RWPE2 (cell line): ENCODE data around the gene NBEAL2.

Experiments
- ATAC-seq: fragments of 200-7000 bp; cut with Tn5 transposase; 3 replicates; pipeline ENCODE4 v1.9.1; 2021; ENCODE audit warnings: low read depth
- DNase-seq: peaks from one replicate; pipeline ENCODE4 v3.0.0-alpha.2; 2020; ENCODE audit warnings: low spot score
- H3K27ac ChIP-seq: fragments of 450-650 bp; 2 replicates; pipeline ENCODE4 v1.5.1; 2017; ENCODE audit warnings: mild to moderate bottlenecking; ENCODE audit not compliant: poor library complexity, severe bottlenecking
- H3K27me3 ChIP-seq: fragments of 250-450 bp; sonication (Bioruptor Pico); 2 replicates; pipeline ENCODE4 v1.5.1; 2021; ENCODE audit warnings: mild to moderate bottlenecking, moderate library complexity; ENCODE audit not compliant: insufficient read depth, poor library complexity, severe bottlenecking
- H3K36me3 ChIP-seq: fragments of 250-450 bp; sonication (Bioruptor Pico); 2 replicates; pipeline ENCODE4 v1.5.1; 2020; ENCODE audit warnings: low read depth, mild to moderate bottlenecking, moderate library complexity
- H3K4me1 ChIP-seq: fragments of 250-450 bp; sonication (Bioruptor Pico); 2 replicates; pipeline ENCODE4 v1.5.1; 2021; ENCODE audit warnings: mild to moderate bottlenecking, moderate library complexity; ENCODE audit not compliant: insufficient read depth, poor library complexity, severe bottlenecking
- H3K4me3 ChIP-seq: fragments of 250-450 bp; sonication (Bioruptor Pico); 2 replicates; pipeline ENCODE4 v1.5.1; 2021; ENCODE audit warnings: mild to moderate bottlenecking, moderate library complexity; ENCODE audit not compliant: severe bottlenecking
- H3K9me3 ChIP-seq: fragments of 250-450 bp; sonication (Bioruptor Pico); 2 replicates; pipeline ENCODE4 v1.5.1; 2021; ENCODE audit warnings: mild to moderate bottlenecking, moderate library complexity; ENCODE audit not compliant: severe bottlenecking
- TF ChIP-seq, protein P1 (sequence below): fragments of 450-650 bp; IDR thresholded peaks from one replicate; pipeline ENCODE4 v1.5.1; 2017; ENCODE audit warnings: mild to moderate bottlenecking, moderate library complexity; ENCODE audit not compliant: poor library complexity, severe bottlenecking

Gene NBEAL2

DNA sequence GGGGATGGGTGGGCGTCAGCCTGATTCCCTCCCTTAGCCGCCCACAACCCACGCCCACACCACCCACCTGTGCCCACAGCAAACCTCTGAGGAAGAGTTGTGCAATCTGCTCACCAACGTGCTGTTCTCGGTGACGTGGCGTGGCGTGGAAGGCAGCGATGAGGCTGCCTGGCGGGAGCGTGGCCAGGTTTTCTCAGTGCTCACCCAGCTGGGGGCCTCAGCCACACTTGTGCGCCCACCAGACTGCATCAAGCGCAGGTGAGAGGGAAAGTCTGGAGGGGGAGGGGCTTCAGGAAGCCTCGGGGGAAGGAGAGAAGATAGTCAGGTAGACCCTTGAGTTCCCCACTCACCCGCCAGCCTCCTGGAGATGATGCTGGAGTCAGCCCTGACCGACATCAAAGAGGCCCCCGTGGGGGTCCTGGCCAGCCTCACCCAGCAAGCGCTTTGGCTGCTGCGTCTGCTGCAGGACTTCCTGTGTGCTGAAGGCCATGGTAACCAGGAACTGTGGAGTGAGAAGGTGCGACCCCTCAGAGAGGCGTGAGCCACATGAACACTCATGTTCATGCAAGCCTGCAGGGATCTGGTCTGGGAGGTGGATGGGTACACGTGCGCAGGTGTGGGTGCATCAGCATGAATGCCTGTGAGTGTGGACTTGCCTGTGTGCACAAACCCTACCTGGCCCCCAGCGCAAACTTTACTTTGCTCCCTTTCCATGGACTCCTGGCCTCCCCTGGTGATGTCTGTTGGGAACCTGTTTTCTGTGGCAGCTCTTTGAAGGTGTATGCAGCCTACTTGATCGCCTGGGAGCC, 21.7 kb downstream of the NBEAL2 start:
- ATAC-seq (no peak), DNase-seq (peak; percentile 58)
- TF ChIP-seq, protein P1, sequence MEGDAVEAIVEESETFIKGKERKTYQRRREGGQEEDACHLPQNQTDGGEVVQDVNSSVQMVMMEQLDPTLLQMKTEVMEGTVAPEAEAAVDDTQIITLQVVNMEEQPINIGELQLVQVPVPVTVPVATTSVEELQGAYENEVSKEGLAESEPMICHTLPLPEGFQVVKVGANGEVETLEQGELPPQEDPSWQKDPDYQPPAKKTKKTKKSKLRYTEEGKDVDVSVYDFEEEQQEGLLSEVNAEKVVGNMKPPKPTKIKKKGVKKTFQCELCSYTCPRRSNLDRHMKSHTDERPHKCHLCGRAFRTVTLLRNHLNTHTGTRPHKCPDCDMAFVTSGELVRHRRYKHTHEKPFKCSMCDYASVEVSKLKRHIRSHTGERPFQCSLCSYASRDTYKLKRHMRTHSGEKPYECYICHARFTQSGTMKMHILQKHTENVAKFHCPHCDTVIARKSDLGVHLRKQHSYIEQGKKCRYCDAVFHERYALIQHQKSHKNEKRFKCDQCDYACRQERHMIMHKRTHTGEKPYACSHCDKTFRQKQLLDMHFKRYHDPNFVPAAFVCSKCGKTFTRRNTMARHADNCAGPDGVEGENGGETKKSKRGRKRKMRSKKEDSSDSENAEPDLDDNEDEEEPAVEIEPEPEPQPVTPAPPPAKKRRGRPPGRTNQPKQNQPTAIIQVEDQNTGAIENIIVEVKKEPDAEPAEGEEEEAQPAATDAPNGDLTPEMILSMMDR, result no peak
- no peaks in the 10 kb centered on the region for H3K9me3 ChIP-seq
- no peak overlapping the region for H3K4me3 ChIP-seq
- peaks cover 81% of the 10 kb centered on the region for H3K36me3 ChIP-seq
- peaks cover 7% of the 10 kb centered on the region for H3K4me1 ChIP-seq
- no peaks in the 10 kb centered on the region for H3K27me3 ChIP-seq
- H3K27ac ChIP-seq, result no peak overlapping the region

DNA sequence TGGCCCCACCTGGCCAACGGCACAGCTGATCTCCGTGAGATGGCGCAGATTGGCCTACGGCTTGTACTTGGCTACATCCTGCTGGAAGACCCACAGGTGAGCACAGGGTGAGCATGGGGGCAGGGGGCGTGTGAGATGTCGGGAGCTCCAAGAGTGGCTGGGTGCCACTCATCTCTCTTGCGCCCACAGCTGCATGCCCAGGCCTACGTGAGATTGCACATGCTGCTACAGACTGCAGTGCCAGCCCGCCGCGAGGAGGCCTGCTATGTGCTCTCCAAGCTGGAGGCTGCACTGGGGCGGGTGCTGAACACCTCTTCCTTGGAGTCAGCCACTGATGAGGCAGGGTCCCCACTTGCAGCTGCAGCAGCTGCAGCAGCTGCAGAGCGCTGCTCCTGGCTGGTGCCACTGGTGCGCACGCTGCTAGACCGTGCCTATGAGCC, 22.3 kb downstream of the NBEAL2 start:
- no peak overlapping the region for H3K27ac ChIP-seq
- no peaks in the 10 kb centered on the region for H3K9me3 ChIP-seq
- no peaks in the 10 kb centered on the region for H3K27me3 ChIP-seq
- DNase-seq (peak; percentile 41), ATAC-seq (no peak)
- peaks cover 3% of the 10 kb centered on the region for H3K4me1 ChIP-seq
- TF ChIP-seq, protein P1, result no peak
- H3K36me3 ChIP-seq, result peaks cover 88% of the 10 kb centered on the region
- no peak overlapping the region for H3K4me3 ChIP-seq

DNA sequence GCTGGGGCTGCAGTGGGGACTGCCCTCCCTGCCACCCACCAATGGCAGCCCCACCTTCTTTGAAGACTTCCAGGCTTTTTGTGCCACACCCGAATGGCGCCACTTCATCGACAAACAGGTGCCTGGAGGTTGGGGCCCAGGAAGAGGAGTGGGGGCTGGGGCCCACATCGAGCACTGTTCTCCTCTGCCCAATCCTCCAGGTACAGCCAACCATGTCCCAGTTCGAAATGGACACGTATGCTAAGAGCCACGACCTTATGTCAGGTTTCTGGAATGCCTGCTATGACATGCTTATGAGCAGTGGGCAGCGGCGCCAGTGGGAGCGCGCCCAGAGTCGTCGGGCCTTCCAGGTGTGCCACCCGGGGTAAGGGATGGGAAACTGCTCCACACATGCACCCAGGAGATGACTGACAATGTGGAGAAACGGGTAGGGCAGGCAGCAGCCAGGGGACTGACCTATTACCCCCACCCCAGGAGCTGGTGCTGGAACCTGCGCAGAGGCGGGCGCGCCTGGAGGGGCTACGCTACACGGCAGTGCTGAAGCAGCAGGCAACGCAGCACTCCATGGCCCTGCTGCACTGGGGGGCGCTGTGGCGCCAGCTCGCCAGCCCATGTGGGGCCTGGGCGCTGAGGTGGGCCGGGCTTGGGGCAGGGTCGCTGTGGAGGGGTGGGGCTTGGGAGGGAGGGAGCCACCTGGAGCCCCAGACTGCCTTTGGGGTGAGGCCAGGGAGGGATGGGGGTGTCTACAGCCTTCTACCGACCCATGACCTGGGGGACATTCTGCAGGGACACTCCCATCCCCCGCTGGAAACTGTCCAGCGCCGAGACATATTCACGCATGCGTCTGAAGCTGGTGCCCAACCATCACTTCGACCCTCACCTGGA, 22.9 kb downstream of the NBEAL2 start:
- Histone ChIP-seq H3K4me3 (no peak overlapping the region), H3K36me3 (peaks cover 88% of the 10 kb centered on the region), H3K9me3 (no peaks in the 10 kb centered on the region), H3K4me1 (no peaks in the 10 kb centered on the region), H3K27ac (no peak overlapping the region), H3K27me3 (no peaks in the 10 kb centered on the region)
- TF ChIP-seq, protein P1, result no peak
- no peak for ATAC-seq
- DNase-seq, result peak; percentile 42

DNA sequence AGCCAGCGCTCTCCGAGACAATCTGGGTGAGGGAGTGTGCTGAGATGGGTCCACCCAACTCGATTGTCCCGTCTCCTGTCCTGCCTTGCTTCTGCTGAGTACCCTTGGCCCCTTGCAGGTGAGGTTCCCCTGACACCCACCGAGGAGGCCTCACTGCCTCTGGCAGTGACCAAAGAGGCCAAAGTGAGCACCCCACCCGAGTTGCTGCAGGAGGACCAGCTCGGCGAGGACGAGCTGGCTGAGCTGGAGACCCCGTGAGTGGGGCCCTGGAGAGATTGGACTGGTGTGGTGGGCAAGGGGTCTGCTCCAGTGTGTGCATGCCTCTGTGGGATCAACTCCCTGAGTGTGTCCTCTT, 23.6 kb downstream of the NBEAL2 start:
- H3K9me3 ChIP-seq, result no peaks in the 10 kb centered on the region
- H3K27ac ChIP-seq, result no peak overlapping the region
- H3K36me3 ChIP-seq, result peaks cover 91% of the 10 kb centered on the region
- DNase-seq (peak; percentile 34), ATAC-seq (no peak)
- TF ChIP-seq, protein P1, result no peak
- no peaks in the 10 kb centered on the region for H3K27me3 ChIP-seq
- H3K4me3 ChIP-seq, result no peak overlapping the region
- no peaks in the 10 kb centered on the region for H3K4me1 ChIP-seq
